LNCaP clone FGC (cell line): ENCODE measurements around the gene MAN1C1.

Experiments used
- DNase-seq: peaks from one replicate; pipeline ENCODE4 v3.0.0-alpha.2; 2011; ENCODE audit warnings: low read depth
- H3K4me3 ChIP-seq: 2 replicates; pipeline ENCODE4 v1.5.1; 2011; ENCODE audit warnings: mild to moderate bottlenecking, low read depth, low read length, control low read depth
- CTCF ChIP-seq: IDR thresholded peaks from 2 replicates; pipeline ENCODE4 v1.5.1; 2012; ENCODE audit warnings: mild to moderate bottlenecking; ENCODE audit not compliant: control insufficient read depth, insufficient read depth; ENCODE audit errors: extremely low read depth

Gene MAN1C1

GRCh38 chr1:25795211-25795610 lies 178.6 kb downstream of the MAN1C1 start:
- no peak for TF ChIP-seq CTCF
- no peak overlapping the region for H3K4me3 ChIP-seq
- no peak for DNase-seq

GRCh38 chr1:25795946-25796810 lies 179.6 kb downstream of the MAN1C1 start:
- H3K4me3 ChIP-seq: no peak overlapping the region
- peak; percentile 37 for DNase-seq
- no peak for TF ChIP-seq CTCF

GRCh38 chr1:25796811-25797458 lies 180.3 kb downstream of the MAN1C1 start:
- DNase-seq: no peak
- TF ChIP-seq CTCF: peak; percentile 72
- H3K4me3 ChIP-seq: no peak overlapping the region

GRCh38 chr1:25797939-25798338 lies 181.3 kb downstream of the MAN1C1 start:
- TF ChIP-seq CTCF: 0 out of 2 replicates have a peak, but pooled peaks have one; percentile 7
- H3K4me3 ChIP-seq: no peak overlapping the region
- no peak for DNase-seq

GRCh38 chr1:25798666-25799351 lies 182.2 kb downstream of the MAN1C1 start:
- no peak for TF ChIP-seq CTCF
- no peak overlapping the region for H3K4me3 ChIP-seq
- DNase-seq: no peak

GRCh38 chr1:25799352-25799934 lies 182.9 kb downstream of the MAN1C1 start:
- no peak overlapping the region for H3K4me3 ChIP-seq
- no peak for TF ChIP-seq CTCF
- no peak for DNase-seq
